T-helper 17 cell (primary cell): ENCODE data around the gene THSD4. TPM values are rescaled to one million over a fixed set of nuclear protein-coding genes. Genes with fewer than 3 reads are reported as not detected.
"Not testable (repeated sequence)": the region's sequence is repeated elsewhere in the genome, so short reads cannot be mapped to it uniquely, and the experiment has no call there.

Source experiments
- ATAC-seq: fragments of 150-1000 bp; cut with Tn5 transposase; 2 replicates; pipeline ENCODE4 v1.10.0; 2021; ENCODE audit warnings: mild to moderate bottlenecking, moderate library complexity
- DNase-seq, 3 donors: peaks; one replicate each; pipeline versions ENCODE4 v3.0.0 to v3.0.0-alpha.2; 2020 to 2021
- H3K9me3 ChIP-seq: one replicate; pipeline ENCODE4 v1.7.0; 2013; ENCODE audit warnings: low read length, mild to moderate bottlenecking; ENCODE audit not compliant: control insufficient read depth, poor library complexity, severe bottlenecking
- H3K27ac Mint-ChIP-seq: one replicate; pipeline ENCODE4 v1.8.0; 2022; ENCODE audit warnings: mild to moderate bottlenecking, moderate library complexity, mixed read lengths
- H3K27me3 Mint-ChIP-seq: one replicate; pipeline ENCODE4 v1.8.0; 2022; ENCODE audit warnings: mixed read lengths
- H3K36me3 Mint-ChIP-seq: one replicate; pipeline ENCODE4 v1.8.0; 2022; ENCODE audit warnings: low read depth, mixed read lengths
- H3K4me1 Mint-ChIP-seq: one replicate; pipeline ENCODE4 v1.8.0; 2022; ENCODE audit warnings: mild to moderate bottlenecking, mixed read lengths
- H3K4me3 Mint-ChIP-seq: one replicate; pipeline ENCODE4 v1.8.0; 2022; ENCODE audit warnings: mild to moderate bottlenecking, moderate library complexity, mixed read lengths
- total RNA-seq, 4 donors: library from RNA in 2 of 4; stranded (reverse) in 2 of 4; gene quantifications; one replicate each; pipeline ENCODE4 v1.2.3 and lab custom pipeline; 2022 to 2026

The THSD4 gene
- total RNA-seq, 2 donors from 2014 or later, result not detected

GRCh38 chr15:71265606-71266005, 150.3 kb downstream of the THSD4 start:
- ATAC-seq, H3K4me1 Mint-ChIP-seq: not testable (repeated sequence)

GRCh38 chr15:71271327-71271726, 156.1 kb downstream of the THSD4 start:
- Mint-ChIP-seq H3K27me3 (peaks cover 3% of the 10 kb centered on the region), H3K36me3 (peaks cover 2% of the 10 kb centered on the region), H3K4me3 (no peak overlapping the region), H3K4me1 (no peaks in the 10 kb centered on the region), H3K27ac (no peak overlapping the region)
- ATAC-seq (no peak), DNase-seq (no peak)
- no peaks in the 10 kb centered on the region for H3K9me3 ChIP-seq

More at GRCh38 chr15:71265606-71266005, 150.3 kb downstream of the THSD4 start:
- H3K27ac Mint-ChIP-seq, H3K9me3 ChIP-seq, DNase-seq, H3K4me3 Mint-ChIP-seq, H3K36me3 Mint-ChIP-seq: not testable (repeated sequence)
- H3K27me3 Mint-ChIP-seq, result peaks cover 11% of the 10 kb centered on the region

- Mint-ChIP-seq H3K27ac (no peak overlapping the region), H3K27me3 (peaks cover 5% of the 10 kb centered on the region), H3K4me3 (no peak overlapping the region), H3K4me1 (no peaks in the 10 kb centered on the region), H3K36me3 (no peaks in the 10 kb centered on the region)
- DNase-seq (no peak), ATAC-seq (no peak)
- H3K9me3 ChIP-seq, result no peaks in the 10 kb centered on the region
Measured at GRCh38 chr15:71272932-71273331, 157.7 kb downstream of the THSD4 start.

- Mint-ChIP-seq H3K4me3 (no peak overlapping the region), H3K27ac (no peak overlapping the region), H3K27me3 (peaks cover 5% of the 10 kb centered on the region), H3K36me3 (no peaks in the 10 kb centered on the region), H3K4me1 (no peaks in the 10 kb centered on the region)
- no peak for ATAC-seq
- DNase-seq, result no peak
- H3K9me3 ChIP-seq, result no peaks in the 10 kb centered on the region
Measured at GRCh38 chr15:71273731-71274447, 158.6 kb downstream of the THSD4 start.

- H3K36me3 Mint-ChIP-seq, result no peaks in the 10 kb centered on the region
- no peak overlapping the region for H3K4me3 Mint-ChIP-seq
- ATAC-seq (no peak), DNase-seq (no peak)
- peaks cover 8% of the 10 kb centered on the region for H3K27me3 Mint-ChIP-seq
- no peaks in the 10 kb centered on the region for H3K9me3 ChIP-seq
- H3K4me1 Mint-ChIP-seq, result no peaks in the 10 kb centered on the region
- H3K27ac Mint-ChIP-seq, result no peak overlapping the region
Measured at GRCh38 chr15:71274448-71274798, 159.2 kb downstream of the THSD4 start.

GRCh38 chr15:71275098-71275497, 159.8 kb downstream of the THSD4 start:
- H3K4me1 Mint-ChIP-seq, result no peaks in the 10 kb centered on the region
- no peak for DNase-seq
- ATAC-seq, result no peak
- H3K27ac Mint-ChIP-seq, result no peak overlapping the region
- H3K9me3 ChIP-seq, result no peaks in the 10 kb centered on the region
- no peaks in the 10 kb centered on the region for H3K36me3 Mint-ChIP-seq
- no peak overlapping the region for H3K4me3 Mint-ChIP-seq
- peaks cover 11% of the 10 kb centered on the region for H3K27me3 Mint-ChIP-seq

GRCh38 chr15:71275566-71276335, 160.5 kb downstream of the THSD4 start:
- Mint-ChIP-seq H3K4me1 (no peaks in the 10 kb centered on the region), H3K36me3 (no peaks in the 10 kb centered on the region), H3K4me3 (no peak overlapping the region), H3K27me3 (peaks cover 11% of the 10 kb centered on the region), H3K27ac (no peak overlapping the region)
- DNase-seq (no peak), ATAC-seq (no peak)
- H3K9me3 ChIP-seq, result no peaks in the 10 kb centered on the region

GRCh38 chr15:71276336-71276665, 161.0 kb downstream of the THSD4 start:
- no peak overlapping the region for H3K4me3 Mint-ChIP-seq
- H3K36me3 Mint-ChIP-seq, result no peaks in the 10 kb centered on the region
- peaks cover 11% of the 10 kb centered on the region for H3K27me3 Mint-ChIP-seq
- no peaks in the 10 kb centered on the region for H3K9me3 ChIP-seq
- H3K27ac Mint-ChIP-seq, result no peak overlapping the region
- H3K4me1 Mint-ChIP-seq, result no peaks in the 10 kb centered on the region
- DNase-seq (no peak), ATAC-seq (no peak)

GRCh38 chr15:71278989-71279756, 163.9 kb downstream of the THSD4 start:
- no peaks in the 10 kb centered on the region for H3K9me3 ChIP-seq
- Mint-ChIP-seq H3K27ac (no peak overlapping the region), H3K27me3 (peaks cover 11% of the 10 kb centered on the region), H3K4me3 (no peak overlapping the region), H3K36me3 (no peaks in the 10 kb centered on the region), H3K4me1 (no peaks in the 10 kb centered on the region)
- DNase-seq (no peak), ATAC-seq (no peak)

GRCh38 chr15:71279757-71280141, 164.5 kb downstream of the THSD4 start:
- no peak overlapping the region for H3K4me3 Mint-ChIP-seq
- H3K9me3 ChIP-seq, result no peaks in the 10 kb centered on the region
- DNase-seq, result no peak
- no peaks in the 10 kb centered on the region for H3K4me1 Mint-ChIP-seq
- no peak overlapping the region for H3K27ac Mint-ChIP-seq
- no peak for ATAC-seq
- H3K36me3 Mint-ChIP-seq, result no peaks in the 10 kb centered on the region
- H3K27me3 Mint-ChIP-seq, result peaks cover 11% of the 10 kb centered on the region

- Mint-ChIP-seq H3K36me3 (no peaks in the 10 kb centered on the region), H3K27me3 (peaks cover 11% of the 10 kb centered on the region), H3K4me3 (no peak overlapping the region), H3K27ac (no peak overlapping the region), H3K4me1 (no peaks in the 10 kb centered on the region)
- no peaks in the 10 kb centered on the region for H3K9me3 ChIP-seq
- DNase-seq (no peak), ATAC-seq (no peak)
Measured at GRCh38 chr15:71280206-71280605, 164.9 kb downstream of the THSD4 start.

- ATAC-seq (no peak), DNase-seq (no peak)
- no peaks in the 10 kb centered on the region for H3K9me3 ChIP-seq
- H3K4me3 Mint-ChIP-seq, result no peak overlapping the region
- H3K36me3 Mint-ChIP-seq, result peaks cover 1% of the 10 kb centered on the region
- peaks cover 10% of the 10 kb centered on the region for H3K27me3 Mint-ChIP-seq
- H3K4me1 Mint-ChIP-seq, result no peaks in the 10 kb centered on the region
- H3K27ac Mint-ChIP-seq, result no peak overlapping the region
Measured at GRCh38 chr15:71281256-71281655, 166.0 kb downstream of the THSD4 start.

- Mint-ChIP-seq H3K27me3 (peaks cover 15% of the 10 kb centered on the region), H3K27ac (no peak overlapping the region), H3K36me3 (peaks cover 3% of the 10 kb centered on the region), H3K4me3 (no peak overlapping the region), H3K4me1 (no peaks in the 10 kb centered on the region)
- DNase-seq (no peak), ATAC-seq (no peak)
- H3K9me3 ChIP-seq, result no peaks in the 10 kb centered on the region
Measured at GRCh38 chr15:71282076-71282475, 166.8 kb downstream of the THSD4 start.
